BE2C (cell line): ENCODE data around the gene EPHA6.
"Not testable (repeated sequence)": the region's sequence is repeated elsewhere in the genome, so short reads cannot be mapped to it uniquely, and the experiment has no call there.

ENCODE experiments used
- DNase-seq: peaks from one replicate; pipeline ENCODE4 v3.0.0-alpha.2; 2020
- H3K27me3 ChIP-seq: fragments of 250-450 bp; sonication (Bioruptor Pico); 2 replicates; pipeline ENCODE4 v1.5.1; 2020; ENCODE audit warnings: mild to moderate bottlenecking
- H3K36me3 ChIP-seq: fragments of 250-450 bp; sonication (Bioruptor Pico); 2 replicates; pipeline ENCODE4 v1.5.1; 2020; ENCODE audit warnings: mild to moderate bottlenecking
- H3K4me1 ChIP-seq: fragments of 250-450 bp; sonication (Bioruptor Pico); 2 replicates; pipeline ENCODE4 v1.5.1; 2020
- H3K4me3 ChIP-seq: 2 replicates; pipeline ENCODE4 v1.5.1; 2011; ENCODE audit warnings: low read depth, low read length
- H3K9me3 ChIP-seq: fragments of 250-450 bp; sonication (Bioruptor Pico); 2 replicates; pipeline ENCODE4 v1.5.1; 2020
- TF ChIP-seq, protein P1 (sequence below): IDR thresholded peaks from 2 replicates; pipeline ENCODE4 v1.5.1; 2012; ENCODE audit warnings: mild to moderate bottlenecking, low read depth, low read length

Gene EPHA6

GRCh38 chr3:97259263-97259662, 444.9 kb downstream of the EPHA6 start:
- Histone ChIP-seq H3K4me1 (no peaks in the 10 kb centered on the region), H3K4me3 (no peak overlapping the region), H3K27me3 (no peaks in the 10 kb centered on the region), H3K36me3 (no peaks in the 10 kb centered on the region), H3K9me3 (no peaks in the 10 kb centered on the region)
- TF ChIP-seq, protein P1, sequence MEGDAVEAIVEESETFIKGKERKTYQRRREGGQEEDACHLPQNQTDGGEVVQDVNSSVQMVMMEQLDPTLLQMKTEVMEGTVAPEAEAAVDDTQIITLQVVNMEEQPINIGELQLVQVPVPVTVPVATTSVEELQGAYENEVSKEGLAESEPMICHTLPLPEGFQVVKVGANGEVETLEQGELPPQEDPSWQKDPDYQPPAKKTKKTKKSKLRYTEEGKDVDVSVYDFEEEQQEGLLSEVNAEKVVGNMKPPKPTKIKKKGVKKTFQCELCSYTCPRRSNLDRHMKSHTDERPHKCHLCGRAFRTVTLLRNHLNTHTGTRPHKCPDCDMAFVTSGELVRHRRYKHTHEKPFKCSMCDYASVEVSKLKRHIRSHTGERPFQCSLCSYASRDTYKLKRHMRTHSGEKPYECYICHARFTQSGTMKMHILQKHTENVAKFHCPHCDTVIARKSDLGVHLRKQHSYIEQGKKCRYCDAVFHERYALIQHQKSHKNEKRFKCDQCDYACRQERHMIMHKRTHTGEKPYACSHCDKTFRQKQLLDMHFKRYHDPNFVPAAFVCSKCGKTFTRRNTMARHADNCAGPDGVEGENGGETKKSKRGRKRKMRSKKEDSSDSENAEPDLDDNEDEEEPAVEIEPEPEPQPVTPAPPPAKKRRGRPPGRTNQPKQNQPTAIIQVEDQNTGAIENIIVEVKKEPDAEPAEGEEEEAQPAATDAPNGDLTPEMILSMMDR: no peak
- DNase-seq: no peak

- Histone ChIP-seq H3K27me3 (no peaks in the 10 kb centered on the region), H3K36me3 (no peaks in the 10 kb centered on the region), H3K4me3 (no peak overlapping the region), H3K4me1 (no peaks in the 10 kb centered on the region; the same call in 1 of the 2 replicates), H3K9me3 (no peaks in the 10 kb centered on the region)
- DNase-seq: no peak
- TF ChIP-seq, protein P1: no peak
These were observed 449.8 kb downstream of the EPHA6 start for GRCh38 chr3:97264180-97264579.

GRCh38 chr3:97265237-97266005, 451.0 kb downstream of the EPHA6 start:
- TF ChIP-seq, protein P1: no peak
- no peaks in the 10 kb centered on the region for H3K9me3 ChIP-seq
- H3K36me3 ChIP-seq: no peaks in the 10 kb centered on the region

DNA sequence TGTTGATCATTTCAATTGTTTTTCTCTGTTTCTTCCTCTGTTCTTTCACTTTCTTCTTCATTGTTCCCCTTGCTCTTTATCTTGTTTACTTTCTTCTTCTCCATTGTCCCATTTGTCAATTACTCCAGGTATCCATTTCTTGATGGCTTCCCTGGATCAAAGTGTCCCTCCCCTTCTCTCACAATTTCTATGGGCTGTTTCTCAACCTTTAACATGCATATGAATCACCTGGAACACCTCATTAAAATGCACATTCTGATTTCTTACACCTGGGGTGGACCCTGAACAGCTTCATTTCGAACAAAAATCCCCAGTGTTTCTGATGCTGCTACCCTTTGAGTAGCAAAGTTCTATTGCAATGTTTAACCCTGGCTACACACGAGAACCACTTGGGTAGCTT, 454.8 kb downstream of the EPHA6 start:
- H3K9me3 ChIP-seq: no peaks in the 10 kb centered on the region
- H3K4me3 ChIP-seq: no peak overlapping the region
- H3K27me3 ChIP-seq: no peaks in the 10 kb centered on the region
- no peaks in the 10 kb centered on the region for H3K36me3 ChIP-seq
- DNase-seq: no peak
- TF ChIP-seq, protein P1: no peak
- H3K4me1 ChIP-seq: peaks cover 4% of the 10 kb centered on the region; the same call in 1 of the 2 replicates

More at GRCh38 chr3:97265237-97266005, 451.0 kb downstream of the EPHA6 start:
- no peak overlapping the region for H3K4me3 ChIP-seq
- no peaks in the 10 kb centered on the region for H3K27me3 ChIP-seq
- DNase-seq: no peak
- no peaks in the 10 kb centered on the region; the same call in 1 of the 2 replicates for H3K4me1 ChIP-seq

- H3K4me1 ChIP-seq, DNase-seq, H3K4me3 ChIP-seq, H3K36me3 ChIP-seq, H3K27me3 ChIP-seq, H3K9me3 ChIP-seq: not testable (repeated sequence)
These were observed 462.6 kb downstream of the EPHA6 start for GRCh38 chr3:97276879-97277550.

- H3K9me3 ChIP-seq: no peaks in the 10 kb centered on the region
- TF ChIP-seq, protein P1: no peak
- no peaks in the 10 kb centered on the region for H3K27me3 ChIP-seq
- no peaks in the 10 kb centered on the region for H3K36me3 ChIP-seq
- no peak for DNase-seq
- no peak overlapping the region for H3K4me3 ChIP-seq
- no peaks in the 10 kb centered on the region; the same call in none of the 2 replicates for H3K4me1 ChIP-seq
These were observed 463.3 kb downstream of the EPHA6 start for GRCh38 chr3:97277708-97278107.
